Measurements from ENCODE around the gene CRB1. TPM values are rescaled to one million over a fixed set of nuclear protein-coding genes. Genes with fewer than 3 reads are reported as not detected.
"Not testable (repeated sequence)": the region's sequence is repeated elsewhere in the genome, so short reads cannot be mapped to it uniquely, and the experiment has no call there.

The CRB1 gene
- total and polyA plus RNA-seq, 2 donors from 2014 or later, result 0.16 to 1.2 TPM

- H3K4me1 ChIP-seq (ENCODE audit: control insufficient read depth in 2 of 3, insufficient read depth in 2 of 3, low read depth in 1 of 3, low read length in 3 of 3), result no peaks in the 10 kb centered on the region
- H3K36me3 ChIP-seq (ENCODE audit: control insufficient read depth in 2 of 3, insufficient read depth in 3 of 3, low read length in 3 of 3), result no peaks in the 10 kb centered on the region
- no peaks in the 10 kb centered on the region for H3K9me3 ChIP-seq (ENCODE audit: control insufficient read depth in 2 of 3, insufficient read depth in 1 of 3, low read length in 3 of 3)
- no peak overlapping the region for H3K4me3 ChIP-seq (ENCODE audit: low read length in 3 of 3)
- FAIRE-seq (no peak), DNase-seq (no peak)
- H3K9ac ChIP-seq (ENCODE audit: low read length in 3 of 3), result no peak overlapping the region
- no peak for TF ChIP-seq CTCF (IDR thresholded peaks at IDR 0.05; ENCODE audit: borderline replicate concordance, extremely low read depth, insufficient read depth)
- no peak overlapping the region for H3K27ac ChIP-seq (ENCODE audit: low read depth in 2 of 2, low read length in 2 of 2)
- H3K27me3 ChIP-seq (ENCODE audit: control insufficient read depth, insufficient read depth, low read length), result no peaks in the 10 kb centered on the region
- intact Hi-C loops (cut with DNase I), result no loop called here
Observed at GRCh38 chr1:197480446-197480845, 212.4 kb downstream of the CRB1 start.

- no peak overlapping the region for H3K9ac ChIP-seq (ENCODE audit: low read length in 3 of 3)
- no peak for FAIRE-seq
Observed at GRCh38 chr1:197481101-197481500, 213.0 kb downstream of the CRB1 start.

GRCh38 chr1:197485790-197486189 is 217.7 kb downstream of the CRB1 start:
- no peaks in the 10 kb centered on the region for H3K4me1 ChIP-seq (ENCODE audit: control insufficient read depth in 2 of 3, insufficient read depth in 2 of 3, low read depth in 1 of 3, low read length in 3 of 3)
- intact Hi-C loops (cut with DNase I), result no loop called here
- H3K4me3 ChIP-seq (ENCODE audit: low read length in 3 of 3), result no peak overlapping the region
- FAIRE-seq, result no peak
- H3K9me3 ChIP-seq (ENCODE audit: control insufficient read depth in 2 of 3, insufficient read depth in 1 of 3, low read length in 3 of 3), result no peaks in the 10 kb centered on the region
- DNase-seq, result no peak
- no peak overlapping the region for H3K9ac ChIP-seq (ENCODE audit: low read length in 3 of 3)
- no peaks in the 10 kb centered on the region for H3K27me3 ChIP-seq (ENCODE audit: control insufficient read depth, insufficient read depth, low read length)
- H3K36me3 ChIP-seq (ENCODE audit: control insufficient read depth in 2 of 3, insufficient read depth in 3 of 3, low read length in 3 of 3), result no peaks in the 10 kb centered on the region
- TF ChIP-seq CTCF (IDR thresholded peaks at IDR 0.05; ENCODE audit: borderline replicate concordance, extremely low read depth, insufficient read depth), result no peak
- H3K27ac ChIP-seq (ENCODE audit: low read depth in 2 of 2, low read length in 2 of 2), result no peak overlapping the region

More at GRCh38 chr1:197481101-197481500, 213.0 kb downstream of the CRB1 start:
- Histone ChIP-seq H3K36me3 (ENCODE audit: control insufficient read depth in 2 of 3, insufficient read depth in 3 of 3, low read length in 3 of 3) (no peaks in the 10 kb centered on the region), H3K4me1 (ENCODE audit: control insufficient read depth in 2 of 3, insufficient read depth in 2 of 3, low read depth in 1 of 3, low read length in 3 of 3) (no peaks in the 10 kb centered on the region), H3K4me3 (ENCODE audit: low read length in 3 of 3) (no peak overlapping the region), H3K9me3 (ENCODE audit: control insufficient read depth in 2 of 3, insufficient read depth in 1 of 3, low read length in 3 of 3) (no peaks in the 10 kb centered on the region), H3K27me3 (ENCODE audit: control insufficient read depth, insufficient read depth, low read length) (no peaks in the 10 kb centered on the region), H3K27ac (ENCODE audit: low read depth in 2 of 2, low read length in 2 of 2) (no peak overlapping the region)
- DNase-seq, result peak in 3 of 5 donors; percentile 19 to 55 (median 27)
- no peak for TF ChIP-seq CTCF (IDR thresholded peaks at IDR 0.05; ENCODE audit: borderline replicate concordance, extremely low read depth, insufficient read depth)
- intact Hi-C loops (cut with DNase I), result no loop called here

- Histone ChIP-seq H3K36me3 (ENCODE audit: control insufficient read depth in 2 of 3, insufficient read depth in 3 of 3, low read length in 3 of 3) (no peaks in the 10 kb centered on the region), H3K9me3 (ENCODE audit: control insufficient read depth in 2 of 3, insufficient read depth in 1 of 3, low read length in 3 of 3) (no peaks in the 10 kb centered on the region), H3K27ac (ENCODE audit: low read depth in 2 of 2, low read length in 2 of 2) (no peak overlapping the region), H3K27me3 (ENCODE audit: control insufficient read depth, insufficient read depth, low read length) (no peaks in the 10 kb centered on the region), H3K4me3 (ENCODE audit: low read length in 3 of 3) (no peak overlapping the region), H3K9ac (ENCODE audit: low read length in 3 of 3) (no peak overlapping the region), H3K4me1 (ENCODE audit: control insufficient read depth in 2 of 3, insufficient read depth in 2 of 3, low read depth in 1 of 3, low read length in 3 of 3) (no peaks in the 10 kb centered on the region)
- no peak for TF ChIP-seq CTCF (IDR thresholded peaks at IDR 0.05; ENCODE audit: borderline replicate concordance, extremely low read depth, insufficient read depth)
- intact Hi-C loops (cut with DNase I), result no loop called here
- FAIRE-seq (no peak), DNase-seq (peak in 2 of 5 donors; percentile 17 to 19)
Observed at GRCh38 chr1:197486946-197487345, 218.9 kb downstream of the CRB1 start.

- H3K4me3 ChIP-seq (ENCODE audit: low read length in 3 of 3); H3K36me3 ChIP-seq (ENCODE audit: control insufficient read depth in 2 of 3, insufficient read depth in 3 of 3, low read length in 3 of 3); H3K4me1 ChIP-seq (ENCODE audit: control insufficient read depth in 2 of 3, insufficient read depth in 2 of 3, low read depth in 1 of 3, low read length in 3 of 3); FAIRE-seq; H3K27ac ChIP-seq (ENCODE audit: low read depth in 2 of 2, low read length in 2 of 2); H3K9ac ChIP-seq (ENCODE audit: low read length in 3 of 3); intact Hi-C loops (cut with DNase I); H3K27me3 ChIP-seq (ENCODE audit: control insufficient read depth, insufficient read depth, low read length); H3K9me3 ChIP-seq (ENCODE audit: control insufficient read depth in 2 of 3, insufficient read depth in 1 of 3, low read length in 3 of 3); DNase-seq: not testable (repeated sequence)
Observed at GRCh38 chr1:197491505-197491904, 223.5 kb downstream of the CRB1 start.

Data from kidney (tissue), 14 donors.